HepG2 (cell line): ENCODE results near the gene NELL1. TPM values are rescaled to one million over a fixed set of nuclear protein-coding genes. Genes with fewer than 3 reads are reported as not detected.

ENCODE experiments used
- ATAC-seq: fragments of 200-7000 bp; cut with Tn5 transposase; 3 replicates; pipeline ENCODE4 v1.9.1; 2020; ENCODE audit warnings: mild to moderate bottlenecking, moderate library complexity
- BruUV-seq: library from RNA; stranded (reverse); fragments of 400-500 nt; replicated peaks from 2 replicates; lab custom pipeline; 2021; lab: Mats Ljungman, UMichigan
- CTCF ChIA-PET: fragments of 300-600 bp; formaldehyde crosslinking; extraction: SDS; loops from one replicate; lab custom pipeline; 2021; ENCODE audit warnings: low total read pairs, inconsistent platforms, low intra/inter-chr PET ratio; lab: Yijun Ruan, JAX
- POLR2A ChIA-PET: fragments of 350-600 bp; sonication (Branson Sonifier 250); formaldehyde crosslinking; loops from one replicate; lab custom pipeline; 2020; ENCODE audit warnings: antibody characterized with exemption, inconsistent platforms; lab: Yijun Ruan, JAX
- DNase-seq: peaks from one replicate; pipeline ENCODE4 v3.0.0-alpha.2; 2015; ENCODE audit warnings: low spot score
- FAIRE-seq: peaks from 3 replicates; lab custom pipeline; 2011; peaks lifted over from hg19 to GRCh38; lab: Jason Lieb, UNC
- H2AFZ ChIP-seq: one replicate; pipeline ENCODE4 v1.6.1; 2011; ENCODE audit warnings: low read length, inconsistent platforms
- H3K27ac ChIP-seq: fragments of 300-600 bp; 3 replicates; pipeline ENCODE4 v1.8.0; 2011; ENCODE audit warnings: mixed run types, mild to moderate bottlenecking, mixed read lengths, low read length, inconsistent platforms; ENCODE audit not compliant: insufficient read depth; ENCODE audit errors: extremely low read length
- H3K27me3 ChIP-seq, 2 experiments: fragments of 200-600 bp in 1 of 2; 2 replicates in 1 of 2; 3 replicates in 1 of 2; pipeline versions ENCODE4 v1.6.0 to v1.8.0; 2011; ENCODE audit warnings: low read length in 2 of 2, mild to moderate bottlenecking in 2 of 2, moderate library complexity in 2 of 2, inconsistent platforms in 1 of 2; ENCODE audit not compliant: insufficient read depth in 2 of 2, control insufficient read depth in 1 of 2
- H3K36me3 ChIP-seq, 2 experiments: fragments of 200-600 bp in 1 of 2; replicated peaks in 1 of 2; 2 replicates in 1 of 2; 3 replicates in 1 of 2; pipeline versions ENCODE4 v1.5.1 to v1.8.0; 2011; ENCODE audit warnings: low read length in 2 of 2, inconsistent platforms in 1 of 2; ENCODE audit not compliant: insufficient read depth in 2 of 2, control insufficient read depth in 1 of 2
- H3K4me1 ChIP-seq: 2 replicates; pipeline ENCODE4 v1.5.1; 2012; ENCODE audit warnings: low read length, inconsistent platforms; ENCODE audit not compliant: insufficient read depth
- H3K4me2 ChIP-seq: 2 replicates; pipeline ENCODE4 v1.6.0; 2011; ENCODE audit warnings: low read depth, low read length, inconsistent platforms
- H3K4me3 ChIP-seq, 3 experiments: fragments of 200-600 bp in 1 of 3; sonication (generic), shearing (Covaris generic) in 1 of 3; replicated peaks in 1 of 3; 2 replicates each; pipeline ENCODE4 v1.5.1; 2011 to 2016; ENCODE audit warnings: low read length in 3 of 3, inconsistent platforms in 2 of 3, low read depth in 2 of 3, mild to moderate bottlenecking in 2 of 3, control low read depth in 1 of 3, mixed read lengths in 1 of 3; ENCODE audit not compliant: insufficient read depth in 1 of 3
- H3K79me2 ChIP-seq: one replicate; pipeline ENCODE4 v1.6.1; 2011; ENCODE audit warnings: low read length, inconsistent platforms; ENCODE audit not compliant: insufficient read depth
- H3K9ac ChIP-seq: 2 replicates; pipeline ENCODE4 v1.6.0; 2011; ENCODE audit warnings: mild to moderate bottlenecking, low read depth, low read length, inconsistent platforms; ENCODE audit not compliant: insufficient read depth
- H3K9me3 ChIP-seq: 2 replicates; pipeline ENCODE4 v1.5.1; 2012; ENCODE audit warnings: mild to moderate bottlenecking, low read length
- H4K20me1 ChIP-seq: 2 replicates; pipeline ENCODE4 v1.6.0; 2011; ENCODE audit warnings: inconsistent platforms, mild to moderate bottlenecking, low read length, moderate library complexity; ENCODE audit not compliant: insufficient read depth
- DMAP1 ChIP-seq: IDR thresholded peaks from 2 replicates; pipeline ENCODE4 v1.6.1; 2016
- ETV5 ChIP-seq: IDR thresholded peaks from 2 replicates; pipeline ENCODE4 v1.6.1; 2018; ENCODE audit warnings: missing biosample characterization, missing genetic modification reagents, inconsistent platforms, borderline replicate concordance
- GATAD2A ChIP-seq: IDR thresholded peaks from 2 replicates; pipeline ENCODE4 v1.6.1; 2016
- KLF15 ChIP-seq: sonication (generic); formaldehyde crosslinking; IDR thresholded peaks from 2 replicates; pipeline ENCODE4 v1.8.1; 2023; ENCODE audit warnings: borderline replicate concordance, mild to moderate bottlenecking, inconsistent platforms, missing genetic modification reagents, mixed read lengths
- KMT2A ChIP-seq: sonication (generic); formaldehyde crosslinking; IDR thresholded peaks from 2 replicates; pipeline ENCODE4 v1.4.0; 2020; ENCODE audit warnings: missing genetic modification reagents
- MED8 ChIP-seq: sonication (generic); formaldehyde crosslinking; IDR thresholded peaks from 2 replicates; pipeline ENCODE4 v1.8.1; 2023; ENCODE audit warnings: mild to moderate bottlenecking, missing genetic modification reagents; ENCODE audit not compliant: insufficient replicate concordance
- POLR2A ChIP-seq, 2 experiments: IDR thresholded peaks; 2 replicates each; pipeline ENCODE4 v1.6.1; 2011; ENCODE audit warnings: low read depth in 2 of 2, low read length in 2 of 2, mild to moderate bottlenecking in 1 of 2, moderate library complexity in 1 of 2; ENCODE audit not compliant: insufficient read depth in 1 of 2
- SRSF9 ChIP-seq: fragments of 200-400 bp; formaldehyde crosslinking; IDR thresholded peaks from 2 replicates; pipeline ENCODE4 v1.6.1; 2018; ENCODE audit warnings: borderline replicate concordance, mild to moderate bottlenecking, low read depth, low read length; ENCODE audit not compliant: insufficient read depth, poor library complexity, severe bottlenecking
- TP53 ChIP-seq: sonication (generic); formaldehyde crosslinking; conservative IDR thresholded peaks from 2 replicates; pipeline ENCODE4 v1.4.0; 2020; ENCODE audit warnings: missing genetic modification reagents
- ZFAT ChIP-seq: sonication (generic); formaldehyde crosslinking; conservative IDR thresholded peaks from 2 replicates; pipeline ENCODE4 v1.8.1; 2023; ENCODE audit warnings: missing genetic modification reagents, inconsistent platforms
- ZNF10 ChIP-seq: sonication (generic); formaldehyde crosslinking; IDR thresholded peaks from 2 replicates; pipeline ENCODE4 v1.4.0; 2020; ENCODE audit warnings: mild to moderate bottlenecking, low read depth, missing genetic modification reagents, borderline replicate concordance
- ZNF207 ChIP-seq: fragments of 450-650 bp; IDR thresholded peaks from 2 replicates; pipeline ENCODE4 v1.6.1; 2016; ENCODE audit warnings: antibody characterized with exemption, borderline replicate concordance
- ZNF382 ChIP-seq: sonication (generic); formaldehyde crosslinking; IDR thresholded peaks from 2 replicates; pipeline ENCODE4 v1.5.0; 2020; ENCODE audit warnings: missing genetic modification reagents, mild to moderate bottlenecking, borderline replicate concordance
- ZNF451 ChIP-seq: sonication (generic); formaldehyde crosslinking; IDR thresholded peaks from 2 replicates; pipeline ENCODE4 v1.5.0; 2020; ENCODE audit warnings: mild to moderate bottlenecking, missing genetic modification reagents
- ZNF703 ChIP-seq: sonication (generic); formaldehyde crosslinking; IDR thresholded peaks from 2 replicates; pipeline ENCODE4 v1.5.1; 2020; ENCODE audit warnings: missing genetic modification reagents, mild to moderate bottlenecking, moderate library complexity, borderline replicate concordance
- ZSCAN25 ChIP-seq: sonication (generic); formaldehyde crosslinking; IDR thresholded peaks from 2 replicates; pipeline ENCODE4 v1.8.0; 2022; ENCODE audit warnings: mild to moderate bottlenecking, missing genetic modification reagents
- WGBS: methylation state at CpG from one replicate; pipeline ENCODE4 v1.1.6; 2017; ENCODE audit warnings: low lambda C conversion rate; 5-methylcytosine and 5-hydroxymethylcytosine counted together
- in situ Hi-C: cut with HindIII; loops from 2 replicates; pipeline ENCODE4 v1.10.0; 2017; ENCODE audit warnings: low pct_unique_long_range_greater_than_20kb; ENCODE audit not compliant: extremely low pct_ligation_motif_present
- intact Hi-C: fragments of 100-400 bp; cut with micrococcal nuclease; formaldehyde crosslinking; loops from one replicate; pipeline ENCODE4 v1.10.0; 2022; ENCODE audit not compliant: unreplicated experiment
- polyA plus RNA-seq, 8 experiments: library from polyadenylated mRNA; depleted of rRNA in 3 of 8; stranded (reverse) in 7 of 8; unstranded in 1 of 8; fragments of >200 nt; fragmentation: Illumina TruSeq in 4 of 8; extraction: Trizol in 4 of 8; gene quantifications; 2 replicates each; pipeline versions ENCODE4 v1.2.1 to v1.2.3, GENCODE V29; 2011 to 2016; ENCODE audit warnings: low read depth in 4 of 8, missing spikeins in 1 of 8, mixed read lengths in 1 of 8; ENCODE audit not compliant: insufficient read depth in 1 of 8
- total RNA-seq, 5 experiments: library from RNA; depleted of rRNA; stranded (reverse); fragments of >200 nt; fragmentation: Illumina TruSeq; extraction: Trizol; gene quantifications; 2 replicates each; pipeline ENCODE4 v1.2.3, GENCODE V29; 2016; ENCODE audit warnings: low read depth in 1 of 5
- TF ChIP-seq, protein P1 (sequence below): sonication (generic); formaldehyde crosslinking; IDR thresholded peaks from 2 replicates; pipeline ENCODE4 v1.5.0; 2020; ENCODE audit warnings: mild to moderate bottlenecking, missing genetic modification reagents
- TF ChIP-seq, protein P2 (sequence below): IDR thresholded peaks from 2 replicates; pipeline ENCODE4 v1.6.1; 2016; ENCODE audit warnings: low read depth, control low read depth

Gene NELL1
- total and polyA plus RNA-seq, 2 of the 13 experiments (the other 11 are each of a cell fraction or from before 2014, with no cell fraction given): not detected

DNA sequence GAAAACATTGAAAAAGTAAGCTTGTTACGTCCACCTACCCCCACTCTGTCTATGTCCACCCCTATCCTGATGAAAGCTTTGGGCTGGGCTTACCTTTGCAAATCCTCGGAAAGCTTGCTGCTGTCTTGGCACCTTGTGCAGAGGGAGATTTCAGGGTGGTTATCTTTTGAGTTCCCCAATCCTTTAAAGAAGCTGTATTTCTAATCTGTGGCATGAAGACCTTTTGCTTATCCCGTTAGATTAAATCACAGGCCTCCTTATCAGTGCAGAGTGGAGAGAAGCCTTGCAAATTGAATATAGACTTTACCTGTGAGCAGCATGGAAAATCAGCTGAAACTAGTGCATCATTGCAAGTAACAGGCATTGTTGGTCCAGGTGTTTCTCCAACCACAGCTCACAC, 942.9 kb downstream of the NELL1 start:
- Histone ChIP-seq H3K27me3 (no peaks in the 10 kb centered on the region), H3K9ac (no peak overlapping the region), H3K36me3 (no peaks in the 10 kb centered on the region), H3K79me2 (no peaks in the 10 kb centered on the region), H3K4me1 (no peaks in the 10 kb centered on the region), H3K4me3 (no peak overlapping the region), H3K27ac (no peak overlapping the region), H4K20me1 (no peaks in the 10 kb centered on the region), H3K9me3 (no peaks in the 10 kb centered on the region), H2AFZ (no peak overlapping the region), H3K4me2 (no peak overlapping the region)
- FAIRE-seq: no peak
- in situ Hi-C loops (no loop called here), intact Hi-C loops (no loop called here)
- ChIA-PET POLR2A (no interaction called here), CTCF (no interaction called here)
- no TSS peak for BruUV-seq
- no peak for ATAC-seq
- no peak for DNase-seq
- no peak for TF ChIP-seq ZSCAN25
- no peak for TF ChIP-seq DMAP1
- TF ChIP-seq KLF15 (CRISPR knock-in tag): no peak
- no peak for TF ChIP-seq GATAD2A (CRISPR knock-in tag)
- no peak for TF ChIP-seq ZFAT (CRISPR knock-in tag)
- TF ChIP-seq ETV5: no peak
- no peak for TF ChIP-seq ZNF451 (CRISPR knock-in tag)
- TF ChIP-seq POLR2A (IDR thresholded peaks at IDR 0.05; ENCODE audit: insufficient read depth in 1 of 2, low read depth in 2 of 2, low read length in 2 of 2): no peak
- TF ChIP-seq, protein P1, sequence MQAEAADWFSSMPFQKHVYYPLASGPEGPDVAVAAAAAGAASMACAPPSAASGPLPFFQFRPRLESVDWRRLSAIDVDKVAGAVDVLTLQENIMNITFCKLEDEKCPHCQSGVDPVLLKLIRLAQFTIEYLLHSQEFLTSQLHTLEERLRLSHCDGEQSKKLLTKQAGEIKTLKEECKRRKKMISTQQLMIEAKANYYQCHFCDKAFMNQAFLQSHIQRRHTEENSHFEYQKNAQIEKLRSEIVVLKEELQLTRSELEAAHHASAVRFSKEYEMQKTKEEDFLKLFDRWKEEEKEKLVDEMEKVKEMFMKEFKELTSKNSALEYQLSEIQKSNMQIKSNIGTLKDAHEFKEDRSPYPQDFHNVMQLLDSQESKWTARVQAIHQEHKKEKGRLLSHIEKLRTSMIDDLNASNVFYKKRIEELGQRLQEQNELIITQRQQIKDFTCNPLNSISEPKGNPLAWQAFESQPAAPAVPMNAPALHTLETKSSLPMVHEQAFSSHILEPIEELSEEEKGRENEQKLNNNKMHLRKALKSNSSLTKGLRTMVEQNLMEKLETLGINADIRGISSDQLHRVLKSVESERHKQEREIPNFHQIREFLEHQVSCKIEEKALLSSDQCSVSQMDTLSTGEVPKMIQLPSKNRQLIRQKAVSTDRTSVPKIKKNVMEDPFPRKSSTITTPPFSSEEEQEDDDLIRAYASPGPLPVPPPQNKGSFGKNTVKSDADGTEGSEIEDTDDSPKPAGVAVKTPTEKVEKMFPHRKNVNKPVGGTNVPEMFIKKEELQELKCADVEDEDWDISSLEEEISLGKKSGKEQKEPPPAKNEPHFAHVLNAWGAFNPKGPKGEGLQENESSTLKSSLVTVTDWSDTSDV (CRISPR knock-in tag): no peak
- no peak for TF ChIP-seq ZNF382 (CRISPR knock-in tag)
- TF ChIP-seq SRSF9: no peak
- TF ChIP-seq MED8 (CRISPR knock-in tag): no peak
- no peak for TF ChIP-seq ZNF703 (CRISPR knock-in tag)
- no peak for TF ChIP-seq KMT2A (CRISPR knock-in tag)
- no peak for TF ChIP-seq ZNF10 (CRISPR knock-in tag)
- no peak for TF ChIP-seq TP53 (CRISPR knock-in tag)
- TF ChIP-seq, protein P2, sequence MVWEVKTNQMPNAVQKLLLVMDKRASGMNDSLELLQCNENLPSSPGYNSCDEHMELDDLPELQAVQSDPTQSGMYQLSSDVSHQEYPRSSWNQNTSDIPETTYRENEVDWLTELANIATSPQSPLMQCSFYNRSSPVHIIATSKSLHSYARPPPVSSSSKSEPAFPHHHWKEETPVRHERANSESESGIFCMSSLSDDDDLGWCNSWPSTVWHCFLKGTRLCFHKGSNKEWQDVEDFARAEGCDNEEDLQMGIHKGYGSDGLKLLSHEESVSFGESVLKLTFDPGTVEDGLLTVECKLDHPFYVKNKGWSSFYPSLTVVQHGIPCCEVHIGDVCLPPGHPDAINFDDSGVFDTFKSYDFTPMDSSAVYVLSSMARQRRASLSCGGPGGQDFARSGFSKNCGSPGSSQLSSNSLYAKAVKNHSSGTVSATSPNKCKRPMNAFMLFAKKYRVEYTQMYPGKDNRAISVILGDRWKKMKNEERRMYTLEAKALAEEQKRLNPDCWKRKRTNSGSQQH (CRISPR knock-in tag): no peak
- no peak for TF ChIP-seq ZNF207
- WGBS: 0% methylated on average over 3 of the region's 3 CpGs
